H4 (cell line): ENCODE results near the gene FSTL5. TPM values are rescaled to one million over a fixed set of nuclear protein-coding genes. Genes with fewer than 3 reads are reported as not detected.

Source experiments
- DNase-seq: peaks from one replicate; pipeline ENCODE4 v3.0.0-alpha.2; 2015; ENCODE audit warnings: low spot score
- total RNA-seq: library from RNA; depleted of rRNA; stranded (reverse); fragments of >200 nt; shearing (Covaris generic); gene quantifications from 2 replicates; pipeline ENCODE4 v1.2.3, GENCODE V29; 2014

FSTL5 gene
- total RNA-seq, 1 experiment from 2014 or later: 0.14 TPM

DNA sequence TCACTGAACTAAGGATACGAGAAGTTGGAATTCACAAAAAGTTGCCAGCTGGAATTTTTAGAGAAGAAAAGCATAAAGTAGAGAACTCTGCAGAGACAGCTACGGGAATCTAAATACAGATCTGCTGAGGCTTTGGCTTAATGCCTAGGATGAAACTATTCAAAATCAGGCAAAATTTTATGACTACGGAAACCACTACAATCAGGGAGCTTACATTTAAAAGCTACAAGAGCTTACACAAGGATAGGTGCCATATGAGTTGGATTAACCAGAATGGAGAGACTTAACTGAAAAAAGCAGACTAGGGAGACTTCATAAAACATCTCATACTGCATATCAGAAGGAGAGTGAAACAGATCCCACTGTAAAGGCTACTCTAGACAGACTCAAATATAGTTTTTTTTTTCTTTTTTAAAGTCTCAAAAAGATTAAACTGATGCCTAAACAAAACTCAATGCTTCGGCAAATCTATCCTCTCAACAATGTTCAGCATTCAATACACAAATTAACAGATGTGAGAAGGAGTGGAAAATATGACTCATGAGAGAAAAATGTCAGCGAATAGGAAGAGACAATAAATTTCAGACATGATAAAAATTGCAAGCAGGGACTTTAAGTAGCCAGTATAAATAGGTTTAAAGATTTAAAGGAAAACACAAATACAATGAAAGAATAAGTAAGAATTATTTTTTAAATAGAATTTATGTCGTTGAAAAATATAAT, 586.1 kb downstream of the FSTL5 start:
- peak; percentile 68 for DNase-seq

DNA sequence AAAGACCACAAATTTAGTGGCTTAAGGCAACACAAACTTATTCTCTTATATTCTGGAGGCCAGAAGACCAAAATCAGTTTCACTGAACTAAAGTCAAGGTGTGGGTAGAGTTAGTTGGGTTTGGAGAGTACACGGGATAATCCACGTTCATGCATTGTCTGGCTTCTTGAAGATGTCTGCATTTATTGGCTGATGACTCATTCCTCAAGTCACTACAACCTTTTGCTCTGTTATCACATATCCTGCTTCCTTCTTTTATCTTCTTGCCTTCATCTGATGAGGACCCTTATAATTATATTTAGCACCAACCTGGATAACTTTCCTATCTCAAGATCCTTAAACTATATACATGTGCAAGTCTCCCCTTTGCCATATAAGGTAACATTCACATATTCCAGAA, 590.0 kb downstream of the FSTL5 start:
- no peak for DNase-seq

DNA sequence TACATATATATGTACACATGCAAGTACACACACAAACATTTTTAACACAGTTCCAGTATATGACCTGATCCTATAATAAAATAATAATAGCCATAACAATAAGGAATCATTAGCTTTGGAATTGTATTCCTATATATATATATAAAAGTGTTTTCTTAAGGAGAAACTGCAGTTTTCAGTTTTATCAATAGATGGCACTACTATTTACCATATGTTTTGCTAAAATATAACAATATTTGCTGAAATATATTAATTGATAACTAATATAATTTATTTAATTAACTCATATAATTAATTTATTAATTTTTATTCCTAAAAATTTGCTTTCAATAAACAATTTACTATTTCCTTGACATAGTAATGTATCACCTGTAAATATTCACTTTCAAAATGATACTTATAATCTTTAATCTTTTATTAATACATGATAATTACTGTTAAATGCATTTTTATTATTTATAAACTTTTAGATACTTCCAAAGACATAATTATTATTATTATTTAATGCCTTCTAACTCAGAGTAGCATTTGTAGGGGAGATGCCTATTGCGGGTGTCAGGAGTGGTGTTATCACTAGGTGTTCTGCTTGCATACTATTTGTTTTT, 599.5 kb downstream of the FSTL5 start:
- no peak for DNase-seq

DNA sequence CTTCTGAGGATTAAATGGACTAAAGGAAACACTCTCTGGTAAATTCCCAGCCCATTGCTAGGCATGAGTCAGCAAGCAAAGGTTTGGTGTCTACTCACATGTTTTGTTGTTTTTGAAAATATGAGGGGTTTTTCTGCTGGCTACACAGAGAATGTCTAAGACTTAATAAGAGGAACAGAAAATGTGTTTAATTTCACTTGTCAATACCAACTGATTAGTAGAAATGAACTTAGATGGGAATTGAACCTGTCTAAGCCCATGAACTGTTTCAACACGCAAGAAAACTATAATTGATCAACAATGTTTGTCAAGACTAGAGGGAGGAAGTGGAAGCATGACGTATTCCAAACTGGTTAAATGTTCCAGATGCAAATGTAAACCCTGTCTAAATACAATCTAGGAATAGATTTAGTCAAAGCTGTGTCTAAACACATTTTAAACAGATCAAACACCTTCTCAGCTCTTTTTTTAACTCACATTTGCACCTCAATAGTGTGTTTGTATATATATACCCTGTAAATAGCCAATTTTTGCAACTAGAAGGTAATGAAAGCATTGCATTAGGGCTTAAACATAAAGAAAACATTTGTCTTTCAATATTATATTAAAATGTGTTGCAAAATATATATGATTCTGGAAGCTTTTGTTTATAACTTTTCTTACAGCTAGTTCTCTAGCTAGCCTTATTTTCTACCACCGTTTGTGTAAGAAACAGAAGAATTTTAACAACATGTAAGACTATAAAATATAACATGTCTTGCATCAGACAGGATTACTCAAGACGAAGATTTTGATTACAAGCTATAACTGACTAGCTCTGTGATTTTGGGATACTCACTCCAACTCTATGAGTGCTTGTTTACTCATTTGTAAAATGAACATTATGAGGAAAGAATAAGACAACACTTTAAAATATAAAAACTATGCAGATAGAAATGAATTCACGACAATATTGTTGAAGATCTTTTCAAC, 607.8 kb downstream of the FSTL5 start:
- peak; percentile 39 for DNase-seq

DNA sequence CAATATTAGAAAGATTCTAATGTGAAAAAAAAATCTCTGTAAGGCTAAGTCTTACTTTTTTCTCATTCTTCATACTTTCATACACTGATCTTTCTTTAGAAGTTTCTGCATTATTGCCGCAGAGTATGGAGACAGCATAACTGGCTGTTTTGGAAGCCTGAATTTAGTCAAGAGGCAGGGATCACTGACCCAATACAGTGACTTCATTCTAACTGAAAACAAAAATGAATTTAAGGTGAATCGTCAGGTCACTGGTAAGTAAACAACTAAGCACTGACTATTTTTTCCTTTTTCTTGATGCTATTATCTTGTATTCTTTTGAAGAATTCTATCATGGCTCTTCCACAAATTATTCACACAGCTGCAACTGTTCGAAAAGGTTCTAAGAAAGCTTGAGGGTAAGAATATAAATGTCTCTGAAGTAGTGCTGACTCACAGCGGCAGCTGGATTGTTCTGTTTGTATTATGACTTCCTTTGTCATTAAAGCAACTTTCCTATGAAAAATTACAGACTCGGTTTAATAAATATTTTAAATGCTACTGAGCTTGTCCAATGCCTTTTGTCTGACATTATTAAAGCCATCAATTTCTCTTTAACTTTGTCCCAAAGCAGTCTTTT, 609.3 kb downstream of the FSTL5 start:
- peak; percentile 55 for DNase-seq

DNA sequence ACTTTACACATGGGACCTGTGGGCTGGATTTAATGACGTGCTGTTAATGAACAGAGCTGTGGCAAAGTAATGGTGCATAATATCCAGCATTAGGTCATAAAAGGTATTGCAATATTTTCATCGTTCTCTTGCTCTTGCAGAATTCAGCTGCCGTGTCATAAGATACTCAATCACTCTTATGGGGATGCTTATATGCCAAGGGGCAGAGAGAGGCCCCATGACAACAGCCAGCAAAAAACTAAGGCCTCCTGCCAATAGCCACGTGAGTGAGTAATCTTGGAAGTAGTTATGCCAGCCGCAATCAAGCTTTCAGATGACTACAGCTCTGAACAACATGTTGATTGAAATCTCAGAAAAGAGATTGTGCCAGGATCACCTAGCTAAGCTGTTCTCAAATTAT, 616.9 kb downstream of the FSTL5 start:
- peak; percentile 6 for DNase-seq

DNA sequence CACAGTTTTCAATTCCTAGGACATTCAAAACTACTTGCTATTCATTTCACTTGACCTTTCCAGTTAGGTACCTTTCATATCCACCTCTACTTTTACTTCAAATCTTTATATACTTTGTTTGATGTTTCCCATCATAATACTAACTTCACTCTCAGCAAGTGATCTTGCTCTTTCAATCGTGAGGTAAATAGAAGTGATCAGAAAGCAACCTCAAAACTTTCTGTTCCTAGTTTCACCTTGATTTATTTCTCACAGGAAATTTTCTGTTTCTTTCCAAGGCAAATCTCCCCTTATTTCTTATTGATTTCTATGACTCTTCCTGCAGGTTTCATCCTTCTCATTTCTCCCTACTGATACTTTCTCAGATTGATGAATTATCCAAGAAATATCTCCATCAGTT, 623.5 kb downstream of the FSTL5 start:
- DNase-seq: no peak

DNA sequence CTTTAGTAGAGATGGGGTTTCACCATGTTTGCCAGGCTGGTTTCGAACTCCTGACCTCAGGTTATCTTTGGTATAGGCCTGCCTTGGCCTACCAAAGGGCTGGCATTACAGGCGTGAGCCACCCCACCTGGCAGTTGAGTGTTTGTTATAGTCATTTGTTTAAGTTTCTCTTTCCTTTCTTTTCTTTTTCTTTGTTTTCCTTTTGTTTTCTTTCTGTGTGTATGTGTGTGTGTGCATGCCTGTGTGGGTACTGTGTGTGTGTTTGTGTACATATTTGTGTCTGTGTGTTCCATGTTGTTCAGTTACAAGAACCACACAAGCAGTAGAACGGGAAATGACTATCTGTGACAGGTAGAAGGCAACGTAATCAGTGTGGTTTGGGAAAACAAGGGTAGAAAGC, 624.9 kb downstream of the FSTL5 start:
- no peak for DNase-seq

DNA sequence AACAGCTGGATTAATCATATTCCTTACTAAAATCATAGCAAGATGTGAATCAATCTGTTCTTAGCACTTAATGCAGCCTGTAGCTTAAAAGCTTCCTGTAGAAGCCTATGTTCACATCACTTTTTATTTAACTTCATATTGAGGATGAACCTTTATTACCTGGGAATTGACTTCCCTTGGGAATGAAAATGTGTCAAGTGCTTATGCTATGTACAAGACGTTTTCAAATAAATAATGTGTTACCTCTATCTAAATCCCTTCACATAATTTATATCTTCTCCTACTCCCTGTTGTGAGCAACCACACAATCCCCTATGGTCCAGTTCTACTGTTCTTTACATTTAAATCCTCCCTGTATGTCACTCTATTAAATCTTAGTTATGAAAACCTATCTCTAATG, 633.1 kb downstream of the FSTL5 start:
- no peak for DNase-seq

DNA sequence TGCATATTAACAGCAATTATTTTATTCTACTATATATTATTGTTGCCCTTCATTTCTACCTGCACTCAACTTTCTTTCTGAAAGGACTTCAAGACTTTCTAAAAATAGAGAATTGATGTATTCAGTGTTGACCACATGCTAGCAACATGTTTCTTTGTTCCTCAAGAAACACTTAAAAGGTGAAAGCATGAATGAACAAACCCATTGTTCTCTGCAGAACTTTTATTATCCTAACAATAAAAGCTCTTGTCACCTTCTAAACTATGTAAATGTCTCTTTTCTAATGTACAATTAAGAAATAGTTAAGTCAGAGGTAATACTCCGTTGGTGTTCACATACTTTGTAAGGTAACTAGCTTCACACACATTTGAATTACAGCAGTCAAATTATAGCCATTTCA, 638.7 kb downstream of the FSTL5 start:
- no peak for DNase-seq

DNA sequence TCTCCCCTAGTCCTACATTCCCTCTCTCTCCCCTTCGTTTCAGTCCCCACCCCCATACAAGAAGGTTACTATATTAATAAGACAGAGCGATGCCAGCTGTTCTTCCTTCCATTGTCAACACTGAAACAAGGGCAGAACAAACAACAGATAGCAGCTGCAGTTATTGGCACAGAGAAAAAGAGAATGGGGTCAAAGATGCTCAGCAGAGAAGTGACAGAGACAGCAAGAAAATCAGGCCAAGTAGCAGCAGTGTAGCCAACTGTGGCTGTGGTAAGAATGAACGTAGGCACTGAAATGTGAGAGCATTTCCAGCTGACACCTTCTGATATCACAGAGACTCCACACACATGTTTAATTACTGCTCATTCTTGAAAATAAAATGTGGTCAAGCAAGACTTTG, 641.8 kb downstream of the FSTL5 start:
- DNase-seq: no peak

DNA sequence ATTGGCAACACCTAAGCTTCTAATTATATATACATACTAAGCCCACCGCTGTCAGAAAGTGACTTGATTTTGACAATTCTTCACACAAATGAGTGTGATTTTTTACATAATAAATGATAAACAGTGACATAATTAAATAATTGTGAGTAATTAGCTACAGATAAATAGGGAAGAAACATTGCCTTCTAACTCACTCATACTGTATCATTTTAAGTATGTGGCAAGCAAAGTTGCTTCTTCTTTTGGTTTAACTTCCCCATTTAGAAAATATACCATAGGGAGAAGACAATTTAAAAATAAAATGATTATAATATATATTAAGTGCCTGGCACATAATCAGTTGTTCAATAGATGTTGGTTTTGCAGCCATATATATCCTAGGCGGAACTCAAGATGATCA, 644.2 kb downstream of the FSTL5 start:
- no peak for DNase-seq

DNA sequence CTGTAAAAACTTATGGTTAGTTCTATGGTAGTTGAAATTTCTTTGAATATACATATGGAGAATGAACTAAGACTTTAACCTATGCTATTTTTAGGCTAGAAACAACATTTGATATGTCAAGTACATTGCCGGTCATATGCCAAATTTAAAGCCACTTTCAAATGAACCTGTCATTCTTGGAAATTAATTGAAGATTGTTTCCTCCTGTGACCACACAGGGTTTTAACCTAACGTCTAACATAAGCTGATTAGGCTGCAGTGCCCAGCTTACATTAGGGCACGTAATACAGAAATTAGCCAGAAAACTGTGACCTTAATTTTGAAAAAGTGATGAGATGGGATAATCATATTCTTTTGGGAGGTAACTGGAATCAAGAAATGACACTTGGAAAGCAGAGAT, 645.9 kb downstream of the FSTL5 start:
- DNase-seq: no peak

DNA sequence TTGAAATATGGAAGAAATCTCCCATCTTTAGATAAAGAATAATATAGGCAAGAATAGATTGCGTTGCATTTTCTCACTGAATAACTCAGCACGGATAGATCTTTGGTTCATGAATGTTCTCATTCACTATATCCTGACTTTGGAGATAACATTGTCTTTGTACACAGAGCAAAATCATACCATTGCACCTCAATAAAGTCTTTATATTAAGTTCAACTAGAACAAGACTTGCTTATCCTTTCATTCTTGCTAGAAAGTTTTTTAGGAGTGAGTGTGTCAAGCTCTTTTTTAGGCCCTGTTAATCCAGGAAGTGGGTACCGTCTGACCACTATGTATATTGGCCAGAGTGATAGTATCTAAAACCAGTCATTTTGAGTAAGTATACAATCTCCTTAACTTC, 658.7 kb downstream of the FSTL5 start:
- DNase-seq: no peak

DNA sequence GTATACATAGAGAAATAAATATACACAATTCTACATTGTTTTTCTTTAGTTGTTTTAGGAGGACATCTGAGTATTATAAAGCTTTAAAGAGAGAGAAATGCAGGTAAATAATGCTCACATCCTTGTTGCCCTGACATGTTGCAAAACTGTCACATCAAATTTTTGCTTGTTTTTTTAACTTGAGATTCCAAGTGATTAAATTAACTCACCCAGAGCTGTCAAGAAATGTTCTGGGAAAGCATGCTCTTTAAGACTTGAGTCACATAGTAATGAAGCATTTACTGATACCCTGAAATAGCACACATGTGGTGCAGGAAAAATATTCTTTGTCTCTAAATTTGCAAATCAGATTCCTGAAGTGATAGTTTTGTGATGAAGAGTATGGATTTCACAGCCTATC, 665.6 kb downstream of the FSTL5 start:
- no peak for DNase-seq

DNA sequence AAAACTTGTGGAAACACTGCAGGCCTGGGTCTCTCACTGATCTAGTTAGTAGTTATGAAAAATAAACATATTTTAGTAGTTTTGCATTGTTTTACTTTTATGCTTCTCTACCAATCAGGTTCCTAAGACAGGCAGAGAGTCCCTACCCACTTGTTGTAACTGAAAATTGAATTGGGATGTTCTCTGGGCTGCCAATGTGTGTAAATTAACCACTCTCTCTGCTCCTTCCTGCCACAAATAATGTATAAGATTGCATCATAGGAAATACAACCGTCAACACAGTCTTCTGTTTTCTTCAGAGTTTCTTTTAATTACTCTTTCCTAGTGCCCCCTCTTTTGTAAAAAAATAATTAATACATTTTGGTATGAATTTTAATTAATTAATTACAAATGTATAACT, 677.3 kb downstream of the FSTL5 start:
- no peak for DNase-seq

DNA sequence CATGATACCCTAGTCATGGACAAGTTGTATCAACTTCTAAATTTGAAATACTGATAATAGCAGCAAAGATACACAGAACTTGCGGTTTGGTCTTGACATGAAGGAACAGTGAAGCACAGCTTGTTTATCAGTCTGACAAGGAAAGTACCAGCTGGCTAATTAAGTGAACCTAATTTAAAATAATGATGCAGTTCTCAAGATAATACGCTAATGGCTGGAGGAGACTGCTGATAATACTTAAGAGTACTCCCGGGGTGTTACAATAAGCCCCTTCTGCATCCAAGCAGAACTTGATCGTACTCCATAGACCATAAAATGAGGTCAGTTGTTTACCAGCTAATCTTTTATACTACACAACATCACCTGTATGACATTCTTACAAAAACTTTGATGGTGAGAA, 697.5 kb downstream of the FSTL5 start:
- no peak for DNase-seq

DNA sequence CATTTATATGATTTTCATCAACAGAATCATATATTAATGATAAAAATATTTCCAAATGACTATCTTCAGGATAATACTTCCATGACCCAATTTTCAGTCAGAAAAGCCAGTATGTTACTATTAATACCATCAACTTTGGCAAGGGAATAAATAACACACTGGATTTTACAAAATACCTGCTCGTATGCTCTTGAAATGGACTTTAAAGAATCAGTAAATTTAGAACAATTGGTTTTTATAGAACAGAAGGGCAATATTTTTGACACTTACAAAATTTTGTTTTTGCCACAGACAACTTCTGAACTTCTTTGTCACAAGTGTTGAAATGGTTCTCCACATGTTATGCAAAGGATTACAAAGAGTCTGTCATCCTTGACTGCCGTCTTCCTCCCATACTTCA, 700.4 kb downstream of the FSTL5 start:
- no peak for DNase-seq

DNA sequence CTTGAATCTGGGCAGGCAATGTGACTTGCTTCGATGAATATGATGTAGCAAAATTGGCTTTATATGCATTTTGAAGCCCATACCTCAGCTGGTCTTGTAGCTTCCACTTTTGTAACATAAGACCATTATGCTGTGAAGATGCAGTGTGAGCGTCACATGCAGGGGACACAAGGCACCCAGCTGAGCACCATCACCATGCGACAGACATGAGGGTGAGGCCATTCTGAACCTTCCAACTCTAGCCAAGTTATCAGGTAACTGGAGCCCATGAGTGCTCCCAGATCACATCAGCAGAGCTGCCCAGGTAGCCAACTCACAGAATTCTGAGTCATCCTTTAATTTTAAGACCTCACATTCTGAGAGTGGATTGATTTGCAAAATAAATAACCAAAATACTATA, 705.9 kb downstream of the FSTL5 start:
- no peak for DNase-seq

DNA sequence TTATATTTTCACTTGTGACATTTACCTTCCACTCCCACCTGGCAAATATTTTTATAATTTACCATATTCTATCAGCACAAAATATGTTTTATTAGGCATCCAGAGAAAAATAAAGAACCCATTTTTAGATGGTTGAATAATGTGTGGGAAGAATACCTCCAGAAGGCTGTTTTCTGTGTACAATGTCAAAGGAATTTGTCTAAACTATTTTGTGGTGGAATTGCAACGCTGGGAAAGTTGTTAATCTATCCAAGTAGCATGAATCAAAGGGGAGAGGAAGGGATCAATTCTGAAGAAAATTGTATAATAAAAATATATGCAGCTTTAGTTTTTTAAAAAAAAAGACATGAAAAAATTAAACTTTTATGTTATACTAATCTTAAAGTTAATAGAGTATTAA, 706.5 kb downstream of the FSTL5 start:
- no peak for DNase-seq

DNA sequence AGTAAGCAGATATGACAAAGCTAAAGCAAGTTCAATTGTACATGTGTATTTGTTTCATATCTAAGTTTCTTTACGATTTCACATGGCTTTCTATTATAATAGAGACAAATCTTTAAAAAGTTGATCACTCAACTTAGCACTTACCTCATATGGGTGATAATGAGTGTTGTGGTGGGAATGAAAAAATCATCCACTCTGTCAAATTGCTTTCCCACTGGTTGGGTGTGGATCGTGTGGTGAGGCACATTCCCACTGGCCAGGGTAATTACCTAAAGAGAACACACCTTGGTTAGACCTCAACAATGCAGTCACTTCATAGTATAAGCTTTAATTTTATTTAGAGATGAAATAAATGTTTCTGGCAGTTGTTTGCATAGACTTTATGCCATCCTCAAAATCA, 708.9 kb downstream of the FSTL5 start:
- DNase-seq: no peak

DNA sequence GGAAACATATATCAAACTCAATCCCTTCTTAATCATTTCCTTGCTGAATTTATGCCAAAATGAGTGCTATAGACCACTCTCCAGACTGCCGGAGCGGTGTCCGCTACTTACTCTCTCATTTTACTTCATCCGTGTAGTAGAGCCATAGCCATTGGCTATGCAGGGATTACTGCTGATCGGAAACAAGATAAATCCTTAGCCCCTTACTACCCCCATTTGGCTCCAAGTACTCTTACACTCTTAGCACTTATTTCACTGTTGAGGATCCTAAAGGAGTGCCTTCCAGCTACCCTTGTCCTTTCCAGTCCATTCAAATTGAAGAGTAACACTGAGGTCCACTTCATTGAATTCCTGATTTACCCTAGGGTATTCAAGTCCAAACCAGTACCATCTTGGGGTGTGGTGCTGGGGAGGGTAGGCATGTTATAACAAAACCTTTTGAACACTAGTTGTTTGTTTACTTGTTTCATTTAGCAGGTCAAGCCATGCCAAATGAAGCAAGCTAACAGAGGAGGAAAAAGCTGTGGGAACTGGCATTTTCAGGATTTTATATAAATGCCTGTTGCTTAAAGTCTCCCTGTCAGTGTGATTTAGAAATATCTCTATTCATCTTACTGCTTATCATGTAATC, 715.1 kb downstream of the FSTL5 start:
- DNase-seq: no peak
